A673 (cell line): ENCODE results near the gene GPA33. TPM values are rescaled to one million over a fixed set of nuclear protein-coding genes. Genes with fewer than 3 reads are reported as not detected.

Experiments used
- BruUV-seq: library from RNA; stranded (reverse); fragments of 400-500 nt; replicated peaks from 2 replicates; lab custom pipeline; 2021; lab: Mats Ljungman, UMichigan
- CTCF ChIA-PET: fragments of 300-600 bp; sonication (Branson Sonifier 250); formaldehyde crosslinking; loops from one replicate; lab custom pipeline; 2022; ENCODE audit warnings: antibody characterized with exemption; lab: Charles Lee
- POLR2A ChIA-PET: fragments of 300-600 bp; sonication (Branson Sonifier 250); formaldehyde crosslinking; loops from one replicate; lab custom pipeline; 2022; ENCODE audit warnings: antibody characterized with exemption; ENCODE audit not compliant: low non-redundant PET; lab: Charles Lee
- DNase-seq: peaks from one replicate; pipeline ENCODE4 v3.0.0-alpha.2; 2015; ENCODE audit warnings: low spot score
- H3K27ac ChIP-seq: fragments of 200-600 bp; sonication (generic); 2 replicates; pipeline ENCODE4 v1.5.1; 2016; ENCODE audit warnings: mixed run types, low read depth, mild to moderate bottlenecking, mixed read lengths, antibody characterized with exemption, low read length; ENCODE audit not compliant: poor library complexity, severe bottlenecking
- H3K27me3 ChIP-seq: fragments of 200-600 bp; sonication (generic); replicated peaks from 2 replicates; pipeline ENCODE4 v1.6.1; 2017; ENCODE audit warnings: mixed run types, low read depth, mild to moderate bottlenecking, mixed read lengths, antibody characterized with exemption, low read length; ENCODE audit not compliant: insufficient read depth, poor library complexity
- H3K36me3 ChIP-seq: fragments of 200-600 bp; sonication (generic); 2 replicates; pipeline ENCODE4 v1.6.1; 2016; ENCODE audit warnings: mixed run types, mild to moderate bottlenecking, mixed read lengths, antibody characterized with exemption, low read length; ENCODE audit not compliant: insufficient read depth, poor library complexity, severe bottlenecking
- H3K4me1 ChIP-seq: fragments of 200-600 bp; sonication (generic); 2 replicates; pipeline ENCODE4 v1.6.1; 2017; ENCODE audit warnings: mixed run types, mild to moderate bottlenecking, mixed read lengths, antibody characterized with exemption, low read length; ENCODE audit not compliant: insufficient read depth, poor library complexity, severe bottlenecking
- H3K4me3 ChIP-seq: fragments of 200-600 bp; sonication (generic); 2 replicates; pipeline ENCODE4 v1.5.1; 2016; ENCODE audit warnings: low read depth, mixed run types, mild to moderate bottlenecking, mixed read lengths, low read length; ENCODE audit not compliant: poor library complexity, severe bottlenecking
- H3K9me3 ChIP-seq: fragments of 200-600 bp; sonication (generic); 2 replicates; pipeline ENCODE4 v1.6.1; 2016; ENCODE audit warnings: mixed run types, low read depth, mild to moderate bottlenecking, mixed read lengths, antibody characterized with exemption, low read length; ENCODE audit not compliant: poor library complexity, severe bottlenecking
- CTCF ChIP-seq: fragments of 300-800, 200-600 bp; sonication (generic); conservative IDR thresholded peaks from 2 replicates; pipeline ENCODE4 v1.5.1; 2017; ENCODE audit warnings: low read depth, mild to moderate bottlenecking, antibody characterized with exemption, low read length, moderate library complexity, mixed read lengths
- EZH2 ChIP-seq: fragments of 200-600 bp; sonication (generic); IDR thresholded peaks from 2 replicates; pipeline ENCODE4 v1.6.1; 2017; ENCODE audit warnings: borderline replicate concordance, low read depth, mild to moderate bottlenecking, mixed read lengths, antibody characterized with exemption, low read length; ENCODE audit not compliant: poor library complexity, severe bottlenecking
- intact Hi-C: fragments of 100-400 bp; cut with micrococcal nuclease; formaldehyde crosslinking; loops from one replicate; pipeline ENCODE4 v1.10.0; 2022; ENCODE audit not compliant: unreplicated experiment
- total RNA-seq: library from RNA; stranded (reverse); gene quantifications from 2 replicates; pipeline ENCODE4 v1.2.3, GENCODE V29; 2021

Gene GPA33
- total RNA-seq, 1 experiment from 2014 or later = not detected

DNA sequence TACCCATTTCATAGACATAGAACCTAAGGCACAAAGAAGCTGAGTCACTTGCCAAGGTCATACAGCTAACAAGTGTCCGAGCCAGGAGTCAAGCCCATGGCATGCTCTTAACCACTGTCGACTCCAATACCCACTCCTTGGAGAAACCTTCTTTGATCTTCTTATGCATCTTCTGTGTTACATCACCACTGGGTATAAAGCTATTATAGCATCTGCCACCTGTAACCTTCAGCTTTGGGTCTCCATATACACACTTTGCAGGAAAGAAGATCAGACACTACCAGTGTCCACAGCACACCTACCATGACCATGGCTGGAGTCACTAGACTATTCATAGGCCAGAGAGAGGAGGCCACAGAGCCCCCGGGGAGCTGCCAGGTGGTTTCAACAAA lies 29.1 kb downstream of the GPA33 start:
- H3K4me3 ChIP-seq = no peak overlapping the region
- no peaks in the 10 kb centered on the region for H3K9me3 ChIP-seq
- no peak for DNase-seq
- no peaks in the 10 kb centered on the region for H3K4me1 ChIP-seq
- TF ChIP-seq CTCF = no peak
- no peak for TF ChIP-seq EZH2
- no peaks in the 10 kb centered on the region for H3K27me3 ChIP-seq
- POLR2A ChIA-PET = no interaction called here
- H3K27ac ChIP-seq = no peak overlapping the region
- H3K36me3 ChIP-seq = no peaks in the 10 kb centered on the region
- intact Hi-C loops = loop anchor here (10.0 kb wide), 1 partner anchor 624 kb away; no protein-coding TSS in a partner anchor
- CTCF ChIA-PET = interaction anchor here (0.6 to 2.2 kb wide), 2 partner anchors 151 to 305 kb away, joined by 3 to 9 read pairs; no protein-coding TSS in a partner anchor
- no TSS peak for BruUV-seq

DNA sequence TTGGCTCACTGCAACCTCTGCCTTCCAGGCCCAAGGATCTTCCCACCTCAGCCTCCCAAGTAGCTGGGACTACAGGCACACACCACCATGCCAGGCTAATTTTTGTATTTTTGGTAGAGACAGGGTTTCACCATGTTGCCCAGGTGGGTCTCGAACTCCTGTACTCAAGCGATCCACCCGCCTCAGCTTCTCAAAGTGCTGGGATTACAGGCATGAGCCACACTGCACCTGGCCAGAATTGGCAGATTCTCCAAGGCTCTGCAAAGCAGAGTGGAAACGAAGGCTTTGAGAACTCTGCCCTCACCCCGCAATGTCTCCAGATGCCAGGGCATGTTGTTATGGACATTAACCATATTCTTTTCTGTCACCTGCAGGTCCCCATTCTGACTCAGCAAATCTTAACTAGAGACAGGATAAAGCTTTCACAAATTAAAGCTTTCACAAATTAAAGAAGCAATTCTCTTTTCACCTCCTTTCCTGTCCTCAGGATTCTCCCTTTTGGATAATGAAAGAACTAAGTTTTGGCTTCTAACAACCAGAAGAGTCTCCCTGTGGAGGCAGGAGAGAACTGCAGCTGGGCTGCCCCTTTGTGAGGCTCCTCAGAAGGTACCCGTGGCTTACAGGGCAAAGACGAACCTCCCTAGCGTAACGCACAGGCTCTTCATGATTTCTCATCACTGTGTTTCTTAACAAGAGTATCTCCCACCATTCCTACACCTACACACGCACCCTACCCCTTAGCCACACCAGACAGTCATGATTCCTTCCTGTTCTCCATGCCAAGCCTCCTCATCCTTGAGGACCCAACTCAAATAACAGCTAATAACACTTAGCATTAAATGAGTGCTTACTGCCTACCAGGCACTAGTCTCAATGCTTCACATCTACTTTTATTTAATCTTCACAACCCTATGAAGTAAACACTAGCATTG lies 29.8 kb downstream of the GPA33 start:
- DNase-seq = peak; percentile 47
- peak; percentile 46 for TF ChIP-seq CTCF
- no peak for TF ChIP-seq EZH2
- ChIA-PET CTCF (interaction anchor here (0.6 to 2.3 kb wide), 5 partner anchors 10 to 305 kb away, joined by 3 to 41 read pairs (median 4); no protein-coding TSS in a partner anchor), POLR2A (no interaction called here)
- intact Hi-C loops = loop anchor here (10.0 kb wide), 1 partner anchor 624 kb away; no protein-coding TSS in a partner anchor
- no peaks in the 10 kb centered on the region for H3K4me1 ChIP-seq
- H3K4me3 ChIP-seq = no peak overlapping the region
- no peaks in the 10 kb centered on the region for H3K27me3 ChIP-seq
- BruUV-seq = no TSS peak
- no peaks in the 10 kb centered on the region for H3K36me3 ChIP-seq
- H3K9me3 ChIP-seq = no peaks in the 10 kb centered on the region
- no peak overlapping the region for H3K27ac ChIP-seq

DNA sequence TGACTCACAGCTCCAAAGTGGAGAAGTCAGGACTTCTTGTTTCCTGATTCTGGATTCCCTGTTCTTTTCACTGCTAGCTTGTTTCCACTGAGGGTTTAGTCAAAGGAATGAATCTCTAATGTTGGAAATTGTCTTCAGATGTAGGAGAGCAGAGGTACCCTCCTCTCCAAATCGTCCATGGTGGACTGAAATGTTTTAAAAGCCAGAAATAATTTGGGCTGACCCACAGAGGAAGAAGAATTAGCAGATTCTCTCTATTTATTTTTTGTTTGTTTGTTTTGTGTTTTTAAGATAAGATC lies 30.4 kb downstream of the GPA33 start:
- Histone ChIP-seq H3K27ac (no peak overlapping the region), H3K9me3 (no peaks in the 10 kb centered on the region), H3K27me3 (no peaks in the 10 kb centered on the region), H3K4me1 (no peaks in the 10 kb centered on the region), H3K4me3 (no peak overlapping the region), H3K36me3 (no peaks in the 10 kb centered on the region)
- POLR2A ChIA-PET = interaction anchor here (0.7 kb wide), 1 partner anchor 91 kb away, joined by 3 read pairs; no protein-coding TSS in a partner anchor
- no TSS peak for BruUV-seq
- DNase-seq = no peak
- intact Hi-C loops = loop anchor here (1.0 to 10.0 kb wide), 4 partner anchors 149 to 1132 kb away; no protein-coding TSS in a partner anchor
- CTCF ChIA-PET = interaction anchor here (0.7 to 2.3 kb wide), 7 partner anchors 9 to 496 kb away, joined by 3 to 41 read pairs (median 3); no protein-coding TSS in a partner anchor
- no peak for TF ChIP-seq CTCF
- no peak for TF ChIP-seq EZH2
